MM.1S (cell line): ENCODE results near the gene PRKCB.

Experiments
- CTCF ChIP-seq: fragments of 300-600 bp; sonication (generic); IDR thresholded peaks from 2 replicates; pipeline ENCODE4 v1.5.1; 2016; ENCODE audit warnings: antibody characterized with exemption, low read length, mixed read lengths
- EZH2 ChIP-seq: fragments of 300-600 bp; sonication (generic); optimal IDR thresholded peaks from 2 replicates; pipeline ENCODE3; 2017; ENCODE audit warnings: low read depth, mild to moderate bottlenecking, antibody characterized with exemption, low read length, mixed read lengths
- EZH2phosphoT487 ChIP-seq: fragments of 300-600 bp; sonication (generic); IDR thresholded peaks from 2 replicates; pipeline ENCODE4 v1.6.1; 2018; ENCODE audit warnings: antibody characterized with exemption, low read length

DNA sequence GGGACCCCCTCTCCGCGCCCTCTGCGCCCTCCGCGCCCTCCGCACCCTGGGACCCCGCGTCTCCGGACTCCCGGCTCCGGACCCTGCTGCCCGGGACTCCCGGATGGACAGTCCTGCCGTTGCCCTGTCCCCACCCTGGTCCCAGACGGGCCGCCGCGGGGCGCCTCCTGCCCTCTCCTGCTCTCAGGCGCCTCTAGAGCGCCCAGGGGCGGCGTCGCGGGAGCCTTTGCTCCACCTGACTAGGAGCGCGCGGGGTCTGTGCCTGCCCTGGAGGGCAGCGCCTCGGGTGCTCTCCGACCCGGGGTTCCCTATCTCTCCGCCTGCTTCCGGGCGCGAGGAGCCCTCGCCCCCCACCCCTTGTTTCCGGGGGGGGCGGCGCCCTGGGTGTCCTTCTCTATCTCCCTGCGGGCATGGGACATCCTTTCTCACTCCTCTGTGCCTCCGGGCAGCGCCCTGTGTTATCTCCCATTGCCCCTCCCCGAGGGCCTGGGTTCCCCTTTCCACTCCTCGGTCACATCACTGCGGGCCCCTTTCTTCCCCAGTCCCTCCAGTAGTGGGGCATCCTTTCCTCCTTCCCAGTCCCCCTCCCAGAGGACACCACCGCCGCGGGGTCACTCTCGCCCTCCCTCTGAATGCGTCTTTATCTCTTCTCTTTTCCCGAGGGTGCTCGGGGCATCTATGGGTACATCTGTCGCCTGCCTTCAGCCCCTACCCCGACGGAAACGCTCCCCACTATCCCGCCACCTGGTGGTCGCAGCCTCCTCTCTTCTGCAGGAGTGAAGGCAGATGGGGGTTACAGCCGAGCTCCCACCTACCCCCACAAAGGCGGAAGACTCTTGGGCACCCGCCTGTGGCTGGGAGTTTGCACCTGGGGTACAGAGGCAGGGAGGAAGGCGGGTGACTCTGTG, 875 bp downstream of the PRKCB start:
- TF ChIP-seq CTCF (no peak), EZH2 (no peak), EZH2phosphoT487 (no peak)
